HG02588 (cell line): ENCODE results near the gene MARVELD2.
"Not testable (repeated sequence)": the region's sequence is repeated elsewhere in the genome, so short reads cannot be mapped to it uniquely, and the experiment has no call there.

Experiments
- ATAC-seq: cut with Tn5 transposase; IDR thresholded peaks from one replicate; pipeline ENCODE4 v1.9.1; 2021; ENCODE audit warnings: mild to moderate bottlenecking, moderate library complexity; ENCODE audit not compliant: unreplicated experiment

MARVELD2 gene

GRCh38 chr5:69444127-69444754 lies 29.3 kb downstream of the MARVELD2 start:
- ATAC-seq = no peak

- no peak for ATAC-seq
Measured at GRCh38 chr5:69449511-69449910, 34.6 kb downstream of the MARVELD2 start.

DNA sequence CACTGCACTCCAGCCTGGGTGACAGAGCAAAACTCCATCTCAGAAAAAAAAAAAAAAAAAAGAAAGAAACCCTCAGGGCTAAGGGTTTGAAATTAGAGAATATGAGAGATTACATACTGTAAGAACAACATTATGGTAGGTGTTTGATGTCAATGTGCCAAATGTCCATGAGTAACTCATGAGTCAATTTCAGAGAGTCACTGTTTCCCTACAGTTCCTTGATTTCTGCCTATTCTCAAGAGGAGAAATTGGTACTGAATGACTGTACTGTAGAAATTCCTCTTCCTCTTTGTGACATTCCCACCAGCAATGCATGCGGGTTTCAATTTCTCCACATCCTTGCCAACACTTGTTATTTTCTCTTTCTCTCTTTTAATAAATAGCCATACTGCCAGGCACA lies 35.2 kb downstream of the MARVELD2 start:
- ATAC-seq = no peak

GRCh38 chr5:69450527-69450926 lies 35.6 kb downstream of the MARVELD2 start:
- not testable (repeated sequence) for ATAC-seq

GRCh38 chr5:69451941-69452647 lies 37.2 kb downstream of the MARVELD2 start:
- no peak for ATAC-seq

DNA sequence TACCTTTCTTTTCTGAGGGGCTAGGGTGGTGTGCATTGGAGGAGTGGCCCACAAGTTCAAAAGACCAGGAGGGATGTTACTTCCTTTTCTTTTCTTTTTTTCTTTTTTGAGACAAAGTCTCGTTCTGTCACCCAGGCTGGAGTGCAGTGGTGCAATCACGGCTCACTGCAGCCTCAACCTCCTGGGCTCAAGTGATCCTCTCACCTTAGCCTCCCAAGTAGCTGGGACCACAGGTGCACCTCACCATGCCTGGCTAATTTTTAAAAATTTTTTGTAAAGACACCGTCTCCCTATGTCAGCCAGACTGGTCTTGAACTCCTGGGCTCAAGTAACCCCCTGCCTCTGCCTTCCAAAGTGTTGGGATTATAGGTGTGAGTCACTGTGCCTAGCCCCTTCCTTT lies 38.6 kb downstream of the MARVELD2 start:
- not testable (repeated sequence) for ATAC-seq

GRCh38 chr5:69454460-69455249 lies 39.7 kb downstream of the MARVELD2 start:
- no peak for ATAC-seq

GRCh38 chr5:69455428-69455988 lies 40.6 kb downstream of the MARVELD2 start:
- ATAC-seq = not testable (repeated sequence)

DNA sequence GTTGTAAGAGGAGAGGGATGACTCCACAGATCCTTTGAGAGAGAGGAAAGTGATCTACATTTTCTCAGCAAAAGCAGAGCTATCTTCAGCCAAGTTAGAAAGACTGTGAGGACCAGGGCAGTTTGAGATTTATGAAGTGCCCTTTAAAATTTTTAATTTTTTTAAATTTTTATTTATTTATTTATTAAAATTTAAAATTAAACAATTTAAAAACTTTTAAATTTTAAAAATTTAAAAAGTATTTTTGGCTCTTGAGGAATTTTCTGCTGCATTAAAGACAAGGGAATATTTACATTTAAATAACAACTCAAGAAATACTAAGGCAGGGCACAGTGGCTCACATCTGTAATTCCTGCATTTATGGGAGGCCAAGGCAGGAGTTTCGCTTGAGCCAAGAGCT lies 47.3 kb downstream of the MARVELD2 start:
- no peak for ATAC-seq

DNA sequence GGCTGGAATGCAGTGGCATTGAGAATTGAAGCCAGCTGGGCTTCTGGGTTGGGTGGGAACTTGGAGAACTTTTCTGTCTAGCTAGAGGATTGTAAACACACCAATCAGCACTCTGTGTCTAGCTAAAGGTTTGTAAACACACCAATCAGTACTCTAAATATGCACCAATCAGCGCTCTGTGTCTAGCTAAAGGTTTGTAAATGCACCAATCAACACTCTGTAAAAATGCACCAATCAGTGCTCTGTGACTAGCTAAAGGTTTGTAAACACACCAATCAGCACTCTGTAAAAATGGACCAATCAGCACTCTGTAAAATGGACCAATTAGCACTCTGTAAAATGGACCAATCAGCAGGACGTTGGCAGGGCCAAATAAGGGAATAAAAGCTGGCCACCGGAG lies 51.5 kb downstream of the MARVELD2 start:
- ATAC-seq = not testable (repeated sequence)

DNA sequence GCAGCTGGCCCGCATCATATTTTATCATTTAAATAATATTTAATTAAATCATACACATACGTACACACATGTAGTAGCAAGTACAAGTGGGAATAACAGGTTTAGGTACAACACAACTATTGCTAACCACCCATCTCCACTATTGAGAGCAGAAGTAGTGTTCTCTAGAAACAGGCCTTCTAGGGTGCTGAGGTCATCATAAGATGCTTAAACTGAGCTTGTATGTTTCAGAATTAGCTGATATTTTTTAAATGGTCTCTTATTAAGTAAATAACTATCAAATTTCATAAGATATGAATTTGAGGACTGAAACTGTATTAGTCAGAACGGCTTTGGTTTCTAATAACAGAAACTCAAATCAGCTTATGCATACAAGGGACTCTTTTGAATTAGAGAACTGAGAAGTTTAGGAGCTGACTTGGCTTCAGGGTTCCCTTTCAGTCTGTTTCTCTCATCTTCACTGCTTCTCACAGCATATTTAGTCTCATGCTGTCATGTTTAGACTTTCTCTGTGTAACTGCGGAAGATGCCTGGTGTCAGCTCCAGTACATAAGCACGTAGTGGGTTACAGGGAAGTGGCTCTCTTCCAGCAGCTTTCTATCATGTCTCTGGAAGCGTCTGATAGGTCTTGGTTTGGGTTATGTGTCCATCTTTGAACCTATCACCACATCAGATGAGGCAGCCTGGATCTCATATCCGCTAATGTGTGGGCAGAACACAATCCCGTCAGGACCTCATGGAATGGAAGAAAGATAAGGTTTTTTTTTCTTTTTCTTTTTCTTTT lies 52.7 kb downstream of the MARVELD2 start:
- ATAC-seq = peak; percentile 93

DNA sequence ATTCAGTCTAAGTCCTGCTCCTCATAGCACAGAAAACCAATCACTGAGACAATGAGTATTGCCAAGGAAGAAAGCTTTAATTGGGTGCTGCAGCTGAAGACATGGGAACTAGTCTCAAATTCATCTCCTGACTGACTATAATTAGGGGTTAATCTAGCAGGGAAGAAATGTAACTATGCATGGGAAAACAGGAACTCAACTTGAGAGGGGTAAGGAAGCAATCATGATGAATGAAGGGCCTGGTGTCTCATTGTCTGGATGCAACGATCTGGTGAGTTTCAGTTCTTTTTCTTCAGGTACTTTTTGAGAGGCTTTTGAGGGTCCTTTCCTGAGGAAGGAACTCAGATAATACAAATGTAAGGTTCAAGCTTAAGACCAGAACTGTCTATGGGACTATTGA lies 53.7 kb downstream of the MARVELD2 start:
- no peak for ATAC-seq

DNA sequence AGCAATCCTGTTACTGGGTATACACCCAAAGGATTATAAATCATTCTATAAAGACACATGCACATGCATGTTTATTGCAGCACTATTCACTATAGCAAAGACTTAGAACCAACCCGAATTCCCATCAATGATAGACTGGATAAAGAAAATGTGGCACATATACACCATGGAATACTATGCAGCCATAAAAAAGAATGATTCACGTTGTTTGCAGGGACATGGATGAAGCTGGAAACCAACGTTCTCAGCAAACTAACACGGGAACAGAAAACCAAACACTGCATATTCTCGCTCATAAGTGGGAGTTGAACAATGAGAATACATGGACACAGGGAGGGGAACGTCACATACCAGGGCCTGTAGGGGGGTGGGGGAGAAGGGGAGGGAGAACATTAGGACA lies 56.6 kb downstream of the MARVELD2 start:
- not testable (repeated sequence) for ATAC-seq

DNA sequence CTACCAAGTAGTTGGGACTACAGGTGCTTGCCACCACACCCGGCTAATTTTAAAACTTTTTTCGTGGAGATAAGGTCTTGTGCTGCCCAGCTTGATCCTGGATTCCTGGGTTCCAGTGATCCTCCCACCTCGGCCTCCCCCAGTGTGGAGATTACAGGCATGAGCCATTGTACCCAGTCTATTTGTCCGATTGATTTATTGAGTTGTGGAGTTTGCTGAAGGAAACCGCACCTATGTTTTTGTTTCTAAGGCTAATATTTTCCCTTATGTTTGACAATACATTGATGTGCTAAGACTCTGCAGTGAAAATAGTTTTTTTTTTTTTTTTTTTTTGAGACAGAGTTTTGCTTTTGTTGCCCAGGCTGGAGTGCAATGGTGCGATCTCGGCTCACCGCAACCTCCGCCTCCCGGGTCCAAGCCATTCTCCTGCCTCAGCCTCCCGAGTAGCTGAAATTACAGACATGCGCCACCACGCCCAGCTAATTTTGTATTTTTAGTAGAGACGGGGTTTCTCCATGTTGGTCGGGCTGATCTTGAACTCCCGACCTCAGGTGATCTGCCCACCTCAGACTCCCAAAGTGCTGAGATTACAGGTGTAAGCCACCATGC lies 57.7 kb downstream of the MARVELD2 start:
- ATAC-seq = not testable (repeated sequence)

DNA sequence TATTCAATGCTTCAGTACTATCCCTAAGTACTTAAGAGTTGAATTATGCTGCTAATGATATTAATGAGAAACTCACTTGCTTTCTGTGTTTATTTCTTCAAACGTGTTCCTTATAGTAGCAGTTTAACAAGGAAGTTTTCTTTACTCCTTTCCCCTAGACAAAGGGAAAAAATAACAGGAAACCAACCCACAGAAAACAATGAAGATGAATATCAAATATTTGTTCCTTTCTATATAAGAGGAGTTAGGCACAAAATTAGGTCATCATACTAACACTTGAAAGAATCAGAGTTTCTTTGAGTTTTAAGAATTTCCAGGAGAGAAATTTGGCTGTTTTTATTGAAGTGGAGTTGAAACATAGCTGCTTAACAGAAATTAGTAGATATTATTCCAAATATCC lies 62.3 kb downstream of the MARVELD2 start:
- no peak for ATAC-seq

DNA sequence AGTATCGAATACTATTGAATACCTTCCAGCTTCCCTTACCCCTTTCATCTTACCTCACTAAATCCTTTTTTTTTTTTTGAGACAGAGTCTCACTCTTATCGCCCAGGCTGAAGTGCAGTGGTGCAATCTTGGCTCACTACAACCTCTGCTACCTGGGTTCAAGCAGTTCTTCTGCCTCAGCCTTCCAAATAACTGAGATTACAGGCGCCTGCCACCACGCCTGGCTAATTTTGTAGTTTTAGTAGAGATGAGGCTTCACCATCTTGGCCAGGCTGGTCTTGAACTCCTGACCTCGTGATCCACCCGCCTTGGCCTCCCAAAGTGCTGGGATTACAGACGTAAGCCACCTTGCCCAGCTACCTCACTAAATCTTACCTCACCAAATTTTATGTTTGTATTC lies 63.4 kb downstream of the MARVELD2 start:
- ATAC-seq = not testable (repeated sequence)

DNA sequence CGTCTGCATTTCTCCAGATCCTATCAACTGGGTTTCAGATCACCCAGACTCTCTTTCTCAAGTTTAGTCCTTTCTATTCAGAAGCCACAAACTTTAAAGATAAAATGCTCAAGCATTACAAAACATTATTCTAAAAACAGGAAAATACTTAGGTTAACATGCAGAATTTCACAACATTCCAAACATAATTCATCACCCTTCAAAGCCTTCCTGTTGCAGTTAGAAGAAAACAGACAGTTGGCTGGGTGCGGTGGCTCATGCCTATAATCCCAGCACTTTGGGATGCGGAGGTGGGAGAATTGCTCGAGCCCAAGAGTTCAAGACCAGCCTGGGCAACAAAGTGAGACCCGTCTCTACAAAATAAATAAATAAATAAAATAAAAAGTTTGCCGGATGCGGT lies 70.0 kb downstream of the MARVELD2 start:
- no peak for ATAC-seq

DNA sequence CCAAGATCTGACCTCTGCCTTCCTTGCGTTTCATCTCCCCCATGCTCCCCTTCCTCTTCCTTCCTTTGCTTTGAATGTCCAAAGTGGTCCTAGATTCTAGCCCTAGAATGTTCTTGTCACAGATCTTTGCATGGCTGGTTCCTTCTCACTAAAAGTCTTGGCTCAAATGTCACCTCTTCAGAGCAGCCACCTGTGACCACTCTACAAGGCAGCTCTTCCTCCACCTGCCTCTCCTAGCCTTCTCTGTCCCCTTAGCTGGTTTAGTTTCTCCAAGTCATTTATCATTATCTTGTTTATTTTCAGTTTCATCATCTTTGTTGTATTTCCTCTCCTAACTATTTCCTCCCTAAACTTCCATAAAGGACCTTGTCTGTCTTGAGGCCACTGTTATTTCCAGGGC lies 70.6 kb downstream of the MARVELD2 start:
- ATAC-seq = no peak

DNA sequence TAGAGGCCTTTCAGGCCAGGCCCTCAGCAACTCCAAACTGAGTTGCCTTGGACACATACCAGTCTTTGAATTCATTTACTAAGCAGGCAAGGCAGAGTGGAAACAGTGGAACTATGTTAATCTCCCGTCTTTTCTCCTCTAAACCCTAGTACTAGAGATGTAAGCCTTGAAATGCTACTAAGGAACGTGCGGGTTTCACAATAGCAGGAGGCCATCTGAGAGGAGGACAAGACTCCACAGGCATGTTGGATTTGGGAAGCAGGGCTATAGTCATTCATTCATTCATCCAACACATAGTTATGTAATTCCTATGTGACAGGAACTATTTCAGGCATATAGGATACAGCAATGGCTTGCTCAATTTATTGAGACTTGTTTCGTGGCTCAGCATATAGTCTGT lies 74.3 kb downstream of the MARVELD2 start:
- no peak for ATAC-seq

DNA sequence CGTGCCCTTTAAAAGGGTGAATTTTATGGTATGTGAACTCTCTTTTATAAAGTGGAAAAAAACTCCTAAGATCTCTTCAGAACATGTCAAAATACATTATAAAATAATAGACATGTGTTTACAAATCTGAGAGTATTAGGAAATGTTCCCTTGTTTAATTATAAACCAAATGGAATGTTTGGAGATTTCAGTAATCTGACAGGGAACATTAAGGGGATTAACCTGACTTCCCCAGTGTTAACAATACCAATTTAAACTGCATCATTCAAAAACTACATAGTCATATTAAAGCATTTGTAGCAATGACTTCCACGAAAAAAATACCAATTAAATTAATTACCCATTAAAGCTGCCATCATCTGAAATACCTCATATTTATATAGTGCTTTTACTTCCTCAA lies 76.1 kb downstream of the MARVELD2 start:
- no peak for ATAC-seq
